CD14-positive monocyte (primary cell): ENCODE results near the gene ERVH48-1. TPM values are rescaled to one million over a fixed set of nuclear protein-coding genes. Genes with fewer than 3 reads are reported as not detected.
A peak's percentile ranks its signal among the peaks of the same experiment; 100 is the strongest.
"Not testable (repeated sequence)": the region's sequence is repeated elsewhere in the genome, so short reads cannot be mapped to it uniquely, and the experiment has no call there.

Experiments used
- DNase-seq, 3 donors: peaks; one replicate each; pipeline ENCODE4 v3.0.0-alpha.2; 2011 to 2022
- H2AFZ ChIP-seq: 2 replicates; pipeline ENCODE4 v1.6.0; 2012; ENCODE audit warnings: mild to moderate bottlenecking, low read depth, low read length, inconsistent platforms; ENCODE audit not compliant: insufficient read depth, poor library complexity, severe bottlenecking
- H3K27ac ChIP-seq, 2 donors: 1 replicate in 1 of 2; 2 replicates in 1 of 2; pipeline ENCODE4 v1.5.1; 2012 to 2013; ENCODE audit warnings: low read length in 2 of 2, control low read depth in 1 of 2, inconsistent platforms in 1 of 2, low read depth in 1 of 2, mild to moderate bottlenecking in 1 of 2
- H3K27me3 ChIP-seq, 2 donors: one replicate each; pipeline versions ENCODE4 v1.6.0 to v1.6.1; 2011 to 2013; ENCODE audit warnings: low read length in 2 of 2; ENCODE audit not compliant: control insufficient read depth in 2 of 2, insufficient read depth in 2 of 2
- H3K36me3 ChIP-seq, 2 donors: replicated peaks in 1 of 2; 1 replicate in 1 of 2; 2 replicates in 1 of 2; pipeline versions ENCODE4 v1.5.1 to v1.6.1; 2012 to 2013; ENCODE audit warnings: low read length in 2 of 2, control low read depth in 1 of 2, inconsistent platforms in 1 of 2, mild to moderate bottlenecking in 1 of 2; ENCODE audit not compliant: insufficient read depth in 2 of 2, control insufficient read depth in 1 of 2
- H3K4me1 ChIP-seq, 2 donors: 1 replicate in 1 of 2; 2 replicates in 1 of 2; pipeline versions ENCODE4 v1.5.1 to v1.6.1; 2012 to 2013; ENCODE audit warnings: low read length in 2 of 2, control low read depth in 1 of 2, inconsistent platforms in 1 of 2, mild to moderate bottlenecking in 1 of 2, moderate library complexity in 1 of 2; ENCODE audit not compliant: insufficient read depth in 2 of 2, control insufficient read depth in 1 of 2
- H3K4me2 ChIP-seq: replicated peaks from 2 replicates; pipeline ENCODE3; 2012; ENCODE audit warnings: low read length, moderate library complexity, mild to moderate bottlenecking; ENCODE audit not compliant: poor library complexity, severe bottlenecking; ENCODE audit errors: extremely low read depth
- H3K4me3 ChIP-seq, 3 experiments: fragments of 200-600 bp in 1 of 3; sonication (generic) in 1 of 3; replicated peaks in 1 of 3; 1 replicate in 2 of 3; 2 replicates in 1 of 3; pipeline ENCODE4 v1.5.1; 2011 to 2013; ENCODE audit warnings: low read length in 3 of 3, mild to moderate bottlenecking in 3 of 3, control low read depth in 2 of 3, low read depth in 2 of 3, inconsistent platforms in 1 of 3, moderate library complexity in 1 of 3
- H3K79me2 ChIP-seq: 2 replicates; pipeline ENCODE4 v1.6.0; 2012; ENCODE audit warnings: mild to moderate bottlenecking, control low read depth, inconsistent platforms, low read length, moderate library complexity; ENCODE audit not compliant: insufficient read depth
- H3K9ac ChIP-seq: 2 replicates; pipeline ENCODE4 v1.6.0; 2017; ENCODE audit warnings: low read length, mild to moderate bottlenecking; ENCODE audit not compliant: insufficient read depth, poor library complexity, severe bottlenecking
- H3K9me3 ChIP-seq, 2 donors: replicated peaks in 1 of 2; 1 replicate in 1 of 2; 2 replicates in 1 of 2; pipeline versions ENCODE4 v1.5.1 to v1.6.1; 2012 to 2013; ENCODE audit warnings: low read length in 2 of 2, control low read depth in 1 of 2; ENCODE audit not compliant: control insufficient read depth in 1 of 2, insufficient read depth in 1 of 2
- H4K20me1 ChIP-seq: 2 replicates; pipeline ENCODE4 v1.6.0; 2012; ENCODE audit warnings: mild to moderate bottlenecking, low read length, control low read depth, moderate library complexity; ENCODE audit not compliant: insufficient read depth
- H3K27ac Mint-ChIP-seq, 7 donors: one replicate each; pipeline ENCODE4 v1.8.0; 2020; ENCODE audit warnings: mild to moderate bottlenecking in 7 of 7, mixed read lengths in 7 of 7, moderate library complexity in 6 of 7, inconsistent platforms in 2 of 7
- H3K27me3 Mint-ChIP-seq, 3 donors: one replicate each; pipeline ENCODE4 v1.8.0; 2021 to 2022; ENCODE audit warnings: low read depth in 3 of 3, mild to moderate bottlenecking in 3 of 3, mixed read lengths in 3 of 3, moderate library complexity in 3 of 3, inconsistent platforms in 1 of 3
- H3K36me3 Mint-ChIP-seq, 2 donors: one replicate each; pipeline ENCODE4 v1.8.0; 2020; ENCODE audit warnings: mixed read lengths in 2 of 2, inconsistent platforms in 1 of 2, mild to moderate bottlenecking in 1 of 2
- H3K4me1 Mint-ChIP-seq: one replicate; pipeline ENCODE4 v1.8.0; 2020; ENCODE audit warnings: mild to moderate bottlenecking, mixed read lengths
- H3K4me3 Mint-ChIP-seq, 2 donors: one replicate each; pipeline ENCODE4 v1.8.0; 2020; ENCODE audit warnings: mild to moderate bottlenecking in 2 of 2, mixed read lengths in 2 of 2, moderate library complexity in 1 of 2
- H3K9me3 Mint-ChIP-seq, 7 donors: one replicate each; pipeline ENCODE4 v1.8.0; 2020 to 2022; ENCODE audit warnings: mixed read lengths in 7 of 7, mild to moderate bottlenecking in 6 of 7, moderate library complexity in 6 of 7, inconsistent platforms in 2 of 7
- CTCF ChIP-seq: fragments of 200-600 bp; IDR thresholded peaks from one replicate; pipeline ENCODE4 v1.8.0; 2022; ENCODE audit warnings: antibody characterized with exemption, mild to moderate bottlenecking
- WGBS: methylation state at CpG from one replicate; pipeline ENCODE4 v1.1.5; 2013; ENCODE audit warnings: missing lambda C conversion rate; ENCODE audit not compliant: insufficient coverage; 5-methylcytosine and 5-hydroxymethylcytosine counted together
- intact Hi-C, 2 donors: fragments of 100-400 bp; cut with micrococcal nuclease; formaldehyde crosslinking; loops; one replicate each; pipeline versions ENCODE4 v1.15.0 to v1.15.1; 2023
- polyA plus RNA-seq, 3 donors: library from polyadenylated mRNA; depleted of rRNA in 1 of 3; unstranded in 2 of 3; stranded (reverse) in 1 of 3; fragments of 300-500 nt in 2 of 3; fragments of >200 nt in 1 of 3; fragmentation: Illumina TruSeq in 2 of 3; gene quantifications; 1 replicate in 2 of 3; 2 replicates in 1 of 3; pipeline ENCODE4 v1.2.3, GENCODE V29; 2012 to 2021

ERVH48-1 gene
- polyA plus RNA-seq, 3 donors: not detected

- Histone ChIP-seq H3K27ac (no peak overlapping the region), H3K4me1 (no peaks in the 10 kb centered on the region), H4K20me1 (peaks cover 4% of the 10 kb centered on the region), H2AFZ (no peak overlapping the region), H3K79me2 (no peaks in the 10 kb centered on the region), H3K36me3 (peaks cover 0 to 3% of the 10 kb centered on the region in 2 donors), H3K9ac (no peak overlapping the region), H3K9me3 (no peaks in the 10 kb centered on the region), H3K27me3 (no peaks in the 10 kb centered on the region), H3K4me3 (no peak overlapping the region), H3K4me2 (no peak overlapping the region)
- WGBS: no CpG with 5 or more reads among the region's 6 CpGs
- H3K27ac Mint-ChIP-seq: no peak overlapping the region
- no peaks in the 10 kb centered on the region for H3K9me3 Mint-ChIP-seq
- H3K4me3 Mint-ChIP-seq: no peak overlapping the region
- TF ChIP-seq CTCF: no peak
- peaks cover 2% of the 10 kb centered on the region for H3K4me1 Mint-ChIP-seq
- H3K36me3 Mint-ChIP-seq: peaks cover under 1 to 7% of the 10 kb centered on the region in 2 donors
- intact Hi-C loops: no loop called here
- DNase-seq: no peak
- H3K27me3 Mint-ChIP-seq: no peaks in the 10 kb centered on the region
Observed at GRCh38 chr21:42918291-42918690, 7.1 kb downstream of the ERVH48-1 start.

DNA sequence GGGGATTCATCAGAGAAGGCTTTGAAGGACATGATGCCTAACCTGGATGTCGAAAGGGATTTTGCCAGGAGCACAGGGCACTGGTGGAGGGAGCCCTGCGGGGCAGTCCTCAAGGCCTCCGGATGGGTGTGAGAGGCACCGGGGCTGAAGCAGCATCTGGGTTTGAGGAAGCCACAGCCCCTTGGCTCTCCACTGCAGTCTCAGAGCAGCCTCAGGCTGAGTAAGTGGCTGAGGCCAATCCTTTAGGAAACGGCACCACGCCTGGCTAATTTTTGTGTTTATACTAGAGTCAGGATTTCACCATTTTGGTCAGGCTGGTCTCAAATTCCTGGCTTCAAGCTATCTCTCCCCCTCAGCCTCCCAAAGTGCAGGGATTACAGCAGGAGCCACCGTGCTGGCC lies 12.0 kb downstream of the ERVH48-1 start:
- no peak for TF ChIP-seq CTCF
- peaks cover 31 to 49% of the 10 kb centered on the region in 2 donors for H3K36me3 Mint-ChIP-seq
- Histone ChIP-seq H4K20me1 (peaks cover 17% of the 10 kb centered on the region), H3K4me3 (no peak overlapping the region), H3K4me2 (no peak overlapping the region), H2AFZ (no peak overlapping the region), H3K36me3 (peaks cover 33 to 47% of the 10 kb centered on the region in 2 donors), H3K9me3 (no peaks in the 10 kb centered on the region), H3K27ac (no peak overlapping the region), H3K79me2 (no peaks in the 10 kb centered on the region), H3K4me1 (no peaks in the 10 kb centered on the region), H3K27me3 (no peaks in the 10 kb centered on the region), H3K9ac (no peak overlapping the region)
- no peaks in the 10 kb centered on the region for H3K9me3 Mint-ChIP-seq
- H3K4me3 Mint-ChIP-seq: no peak overlapping the region
- 77% methylated on average over 6 of the region's 7 CpGs for WGBS
- intact Hi-C loops: no loop called here
- no peaks in the 10 kb centered on the region for H3K4me1 Mint-ChIP-seq
- H3K27ac Mint-ChIP-seq: peak overlapping the region in 4 of 7 donors; percentile 7 to 78 (median 54)
- no peaks in the 10 kb centered on the region for H3K27me3 Mint-ChIP-seq
- DNase-seq: no peak

GRCh38 chr21:42911920-42912319 lies 13.5 kb downstream of the ERVH48-1 start:
- intact Hi-C loops, H3K79me2 ChIP-seq, H3K27ac Mint-ChIP-seq, H3K4me1 ChIP-seq, H2AFZ ChIP-seq, H3K27ac ChIP-seq, H3K9ac ChIP-seq, H3K27me3 Mint-ChIP-seq, H3K9me3 ChIP-seq, DNase-seq, H3K9me3 Mint-ChIP-seq, H3K4me3 Mint-ChIP-seq, H3K4me2 ChIP-seq, H3K4me1 Mint-ChIP-seq, H3K4me3 ChIP-seq, H3K27me3 ChIP-seq: not testable (repeated sequence)
- H3K36me3 Mint-ChIP-seq: peaks cover 40 to 63% of the 10 kb centered on the region in 2 donors
- H3K36me3 ChIP-seq: peaks cover 43 to 62% of the 10 kb centered on the region in 2 donors
- WGBS: no CpG with 5 or more reads among the region's 6 CpGs
- H4K20me1 ChIP-seq: peaks cover 32% of the 10 kb centered on the region
